Natural killer cell treated with Interleukin-12 subunit alpha and Interleukin-12 subunit beta and Interleukin-15 and Interleukin-18, amount 100 ng/mL, for 72 hours (primary cell): ENCODE results near the gene ID2. TPM values are rescaled to one million over a fixed set of nuclear protein-coding genes. Genes with fewer than 3 reads are reported as not detected.

Experiments
- ATAC-seq, 2 donors: fragments of 150-1000 bp; cut with Tn5 transposase in 1 of 2; sonication (Bioruptor Pico), chemical (Tn5 transposase) in 1 of 2; 2 replicates each; pipeline ENCODE4 v1.10.0; 2021
- DNase-seq: peaks from one replicate; pipeline ENCODE4 v3.0.0; 2022; ENCODE audit warnings: low spot score
- H3K27ac Mint-ChIP-seq, 2 donors: 1 replicate in 1 of 2; 2 replicates in 1 of 2; pipeline ENCODE4 v1.8.0; 2022; ENCODE audit warnings: mixed read lengths in 2 of 2, mild to moderate bottlenecking in 1 of 2, moderate library complexity in 1 of 2
- H3K27me3 Mint-ChIP-seq, 2 donors: 1 replicate in 1 of 2; 2 replicates in 1 of 2; pipeline ENCODE4 v1.8.0; 2022; ENCODE audit warnings: mixed read lengths in 2 of 2
- H3K36me3 Mint-ChIP-seq: one replicate; pipeline ENCODE4 v1.8.0; 2022; ENCODE audit warnings: mixed read lengths
- H3K4me1 Mint-ChIP-seq, 2 donors: 1 replicate in 1 of 2; 2 replicates in 1 of 2; pipeline ENCODE4 v1.8.0; 2022; ENCODE audit warnings: low read depth in 2 of 2, mixed read lengths in 2 of 2, mild to moderate bottlenecking in 1 of 2
- H3K4me3 Mint-ChIP-seq: one replicate; pipeline ENCODE4 v1.8.0; 2022; ENCODE audit warnings: mixed read lengths
- H3K9me3 Mint-ChIP-seq: 2 replicates; pipeline ENCODE4 v1.8.0; 2022; ENCODE audit warnings: mixed read lengths
- total RNA-seq, 2 donors: library from RNA; stranded (reverse); gene quantifications; one replicate each; pipeline ENCODE4 v1.2.3, GENCODE V29; 2022

ID2 gene
- total RNA-seq, 2 donors from 2014 or later = 247 to 279 TPM

GRCh38 chr2:8694737-8695136 is 12.9 kb downstream of the ID2 start:
- H3K27me3 Mint-ChIP-seq = peaks cover 2 to 5% of the 10 kb centered on the region in 2 donors
- H3K4me1 Mint-ChIP-seq = peaks cover 0 to 6% of the 10 kb centered on the region in 2 donors
- no peak overlapping the region for H3K4me3 Mint-ChIP-seq
- H3K9me3 Mint-ChIP-seq = no peaks in the 10 kb centered on the region
- peaks cover 5% of the 10 kb centered on the region for H3K36me3 Mint-ChIP-seq
- no peak overlapping the region for H3K27ac Mint-ChIP-seq
- ATAC-seq (no peak), DNase-seq (no peak)

GRCh38 chr2:8697190-8697589 is 15.3 kb downstream of the ID2 start:
- ATAC-seq (no peak), DNase-seq (no peak)
- Mint-ChIP-seq H3K9me3 (no peaks in the 10 kb centered on the region), H3K36me3 (no peaks in the 10 kb centered on the region), H3K27ac (no peak overlapping the region), H3K27me3 (peaks cover 0 to 2% of the 10 kb centered on the region in 2 donors), H3K4me3 (no peak overlapping the region), H3K4me1 (peaks cover 0 to 6% of the 10 kb centered on the region in 2 donors)

- Mint-ChIP-seq H3K27me3 (no peaks in the 10 kb centered on the region), H3K9me3 (no peaks in the 10 kb centered on the region), H3K4me1 (no peaks in the 10 kb centered on the region), H3K36me3 (no peaks in the 10 kb centered on the region), H3K27ac (no peak overlapping the region), H3K4me3 (no peak overlapping the region)
- DNase-seq (no peak), ATAC-seq (no peak)
Measured at GRCh38 chr2:8699839-8700238, 18.0 kb downstream of the ID2 start.

GRCh38 chr2:8701681-8702379 is 20.0 kb downstream of the ID2 start:
- no peak for ATAC-seq
- Mint-ChIP-seq H3K36me3 (no peaks in the 10 kb centered on the region), H3K27ac (no peak overlapping the region)

GRCh38 chr2:8704906-8705305 is 23.1 kb downstream of the ID2 start:
- no peaks in the 10 kb centered on the region for H3K9me3 Mint-ChIP-seq
- H3K4me1 Mint-ChIP-seq = no peaks in the 10 kb centered on the region
- no peaks in the 10 kb centered on the region for H3K36me3 Mint-ChIP-seq
- no peak for DNase-seq
- peaks cover 0 to 3% of the 10 kb centered on the region in 2 donors for H3K27me3 Mint-ChIP-seq
- H3K4me3 Mint-ChIP-seq = no peak overlapping the region
- H3K27ac Mint-ChIP-seq = no peak overlapping the region
- no peak for ATAC-seq

More at GRCh38 chr2:8701681-8702379, 20.0 kb downstream of the ID2 start:
- Mint-ChIP-seq H3K27me3 (no peaks in the 10 kb centered on the region), H3K4me1 (no peaks in the 10 kb centered on the region), H3K9me3 (no peaks in the 10 kb centered on the region), H3K4me3 (no peak overlapping the region)
- DNase-seq = no peak

GRCh38 chr2:8709611-8710010 is 27.8 kb downstream of the ID2 start:
- ATAC-seq (no peak), DNase-seq (no peak)
- peaks cover 0 to 4% of the 10 kb centered on the region in 2 donors for H3K27me3 Mint-ChIP-seq
- no peaks in the 10 kb centered on the region for H3K9me3 Mint-ChIP-seq
- no peaks in the 10 kb centered on the region for H3K36me3 Mint-ChIP-seq
- H3K4me1 Mint-ChIP-seq = no peaks in the 10 kb centered on the region
- no peak overlapping the region for H3K4me3 Mint-ChIP-seq
- H3K27ac Mint-ChIP-seq = no peak overlapping the region

GRCh38 chr2:8710951-8711350 is 29.1 kb downstream of the ID2 start:
- Mint-ChIP-seq H3K27ac (no peak overlapping the region), H3K9me3 (peaks cover 4% of the 10 kb centered on the region), H3K27me3 (peaks cover 0 to 10% of the 10 kb centered on the region in 2 donors), H3K36me3 (peaks cover 5% of the 10 kb centered on the region), H3K4me3 (no peak overlapping the region), H3K4me1 (no peaks in the 10 kb centered on the region)
- ATAC-seq (no peak), DNase-seq (no peak)

- Mint-ChIP-seq H3K4me3 (no peak overlapping the region), H3K27ac (no peak overlapping the region), H3K9me3 (peaks cover 5% of the 10 kb centered on the region), H3K27me3 (peaks cover 0 to 13% of the 10 kb centered on the region in 2 donors), H3K36me3 (peaks cover 8% of the 10 kb centered on the region), H3K4me1 (no peaks in the 10 kb centered on the region)
- no peak for DNase-seq
- ATAC-seq = no peak
Measured at GRCh38 chr2:8714283-8714682, 32.4 kb downstream of the ID2 start.

- no peak for ATAC-seq
- Mint-ChIP-seq H3K36me3 (peaks cover 8% of the 10 kb centered on the region), H3K4me3 (no peak overlapping the region), H3K9me3 (peaks cover 5% of the 10 kb centered on the region), H3K27me3 (peaks cover 0 to 10% of the 10 kb centered on the region in 2 donors), H3K4me1 (no peaks in the 10 kb centered on the region), H3K27ac (no peak overlapping the region)
- DNase-seq = no peak
Measured at GRCh38 chr2:8714971-8715370, 33.1 kb downstream of the ID2 start.

- Mint-ChIP-seq H3K9me3 (peaks cover 5% of the 10 kb centered on the region), H3K4me3 (no peak overlapping the region), H3K4me1 (no peaks in the 10 kb centered on the region), H3K27ac (no peak overlapping the region), H3K36me3 (peaks cover 8% of the 10 kb centered on the region), H3K27me3 (peaks cover 0 to 9% of the 10 kb centered on the region in 2 donors)
- ATAC-seq = no peak
- DNase-seq = no peak
Measured at GRCh38 chr2:8719528-8719927, 37.7 kb downstream of the ID2 start.

- Mint-ChIP-seq H3K4me3 (no peak overlapping the region), H3K27ac (no peak overlapping the region), H3K27me3 (peaks cover 0 to 5% of the 10 kb centered on the region in 2 donors), H3K4me1 (no peaks in the 10 kb centered on the region), H3K9me3 (peaks cover 4% of the 10 kb centered on the region), H3K36me3 (peaks cover 5% of the 10 kb centered on the region)
- DNase-seq (no peak), ATAC-seq (no peak)
Measured at GRCh38 chr2:8720741-8721140, 38.9 kb downstream of the ID2 start.

GRCh38 chr2:8721410-8721809 is 39.6 kb downstream of the ID2 start:
- Mint-ChIP-seq H3K36me3 (no peaks in the 10 kb centered on the region), H3K4me1 (no peaks in the 10 kb centered on the region), H3K27ac (no peak overlapping the region), H3K4me3 (no peak overlapping the region), H3K27me3 (no peaks in the 10 kb centered on the region), H3K9me3 (no peaks in the 10 kb centered on the region)
- ATAC-seq (no peak), DNase-seq (no peak)

GRCh38 chr2:8722986-8723385 is 41.1 kb downstream of the ID2 start:
- Mint-ChIP-seq H3K27ac (no peak overlapping the region), H3K4me3 (no peak overlapping the region), H3K4me1 (no peaks in the 10 kb centered on the region), H3K9me3 (no peaks in the 10 kb centered on the region), H3K27me3 (no peaks in the 10 kb centered on the region), H3K36me3 (peaks cover under 1% of the 10 kb centered on the region)
- ATAC-seq (no peak), DNase-seq (no peak)

- ATAC-seq = no peak
- H3K9me3 Mint-ChIP-seq = no peaks in the 10 kb centered on the region
- no peaks in the 10 kb centered on the region for H3K27me3 Mint-ChIP-seq
- DNase-seq = no peak
- no peak overlapping the region for H3K4me3 Mint-ChIP-seq
- H3K4me1 Mint-ChIP-seq = no peaks in the 10 kb centered on the region
- H3K36me3 Mint-ChIP-seq = peaks cover 17% of the 10 kb centered on the region
- H3K27ac Mint-ChIP-seq = no peak overlapping the region
Measured at GRCh38 chr2:8725838-8726237, 44.0 kb downstream of the ID2 start.
